HG03159 (cell line): ENCODE results near the gene SUCLA2.
A peak's percentile ranks its signal among the peaks of the same experiment; 100 is the strongest.
"Not testable (repeated sequence)": the region's sequence is repeated elsewhere in the genome, so short reads cannot be mapped to it uniquely, and the experiment has no call there.

Experiments
- ATAC-seq: cut with Tn5 transposase; IDR thresholded peaks from one replicate; pipeline ENCODE4 v1.9.1; 2021; ENCODE audit warnings: mild to moderate bottlenecking, moderate library complexity; ENCODE audit not compliant: unreplicated experiment

SUCLA2 gene

DNA sequence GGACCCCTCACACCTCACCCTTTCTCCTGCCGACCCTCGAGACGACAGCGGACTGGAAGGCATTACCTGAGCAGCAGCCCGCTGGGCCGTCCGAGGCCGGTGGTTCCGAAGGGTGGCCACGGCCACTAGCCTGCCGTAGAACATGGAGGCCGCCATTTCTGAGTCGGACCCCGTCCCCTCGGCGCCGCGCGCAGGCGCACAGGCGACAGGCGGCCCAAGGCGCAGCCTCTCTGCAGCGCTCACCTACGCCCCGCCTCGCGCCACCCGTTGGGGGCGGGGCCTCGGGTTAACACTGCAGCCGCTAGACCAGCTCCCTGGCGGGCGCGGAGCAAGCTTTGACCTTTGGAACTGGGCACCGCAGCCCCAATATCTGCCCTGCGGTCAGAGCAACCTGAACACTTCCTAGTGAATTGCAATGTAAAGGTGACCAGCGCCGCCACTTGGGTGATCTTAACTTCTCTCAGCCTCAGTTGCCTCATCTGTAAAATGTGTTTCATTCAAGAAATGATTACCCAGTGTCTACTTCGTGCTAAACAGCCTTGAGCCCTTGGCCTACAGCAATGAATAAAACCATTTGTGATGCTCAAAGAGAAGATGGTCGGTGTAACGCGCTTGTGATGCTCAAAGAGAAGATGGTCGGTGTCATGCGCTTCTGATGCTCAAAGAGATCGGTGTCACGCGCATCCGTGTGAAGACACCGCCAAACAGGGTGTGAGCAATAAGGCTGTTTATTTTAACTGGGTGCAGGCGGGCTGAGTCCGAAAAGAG is at the start of gene SUCLA2:
TSS of gene SUCLA2 (minus strand) at position 160 of the 768 bp plus-strand sequence. CDS start at position 156, 4 bp downstream.
- peak; percentile 98 for ATAC-seq

DNA sequence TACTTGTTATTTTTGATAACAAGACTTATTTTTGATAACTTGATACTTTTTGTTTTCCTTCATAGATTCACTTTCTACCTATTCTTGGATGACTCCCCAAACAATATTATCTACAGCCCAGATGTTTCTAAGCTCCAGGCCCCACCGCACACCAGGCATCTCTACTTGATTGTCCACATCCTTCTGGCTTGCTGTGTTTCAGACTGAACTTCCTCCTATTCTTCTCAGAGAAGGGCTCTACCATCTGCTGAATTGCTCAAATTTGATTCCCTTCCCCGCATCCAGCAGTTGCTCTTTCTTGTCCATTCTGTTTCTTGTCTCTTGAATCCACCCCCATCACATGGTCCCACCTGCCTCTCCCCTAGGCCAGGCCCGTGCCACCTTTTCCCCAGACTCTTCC is 49.5 kb upstream of the SUCLA2 start:
- no peak for ATAC-seq

DNA sequence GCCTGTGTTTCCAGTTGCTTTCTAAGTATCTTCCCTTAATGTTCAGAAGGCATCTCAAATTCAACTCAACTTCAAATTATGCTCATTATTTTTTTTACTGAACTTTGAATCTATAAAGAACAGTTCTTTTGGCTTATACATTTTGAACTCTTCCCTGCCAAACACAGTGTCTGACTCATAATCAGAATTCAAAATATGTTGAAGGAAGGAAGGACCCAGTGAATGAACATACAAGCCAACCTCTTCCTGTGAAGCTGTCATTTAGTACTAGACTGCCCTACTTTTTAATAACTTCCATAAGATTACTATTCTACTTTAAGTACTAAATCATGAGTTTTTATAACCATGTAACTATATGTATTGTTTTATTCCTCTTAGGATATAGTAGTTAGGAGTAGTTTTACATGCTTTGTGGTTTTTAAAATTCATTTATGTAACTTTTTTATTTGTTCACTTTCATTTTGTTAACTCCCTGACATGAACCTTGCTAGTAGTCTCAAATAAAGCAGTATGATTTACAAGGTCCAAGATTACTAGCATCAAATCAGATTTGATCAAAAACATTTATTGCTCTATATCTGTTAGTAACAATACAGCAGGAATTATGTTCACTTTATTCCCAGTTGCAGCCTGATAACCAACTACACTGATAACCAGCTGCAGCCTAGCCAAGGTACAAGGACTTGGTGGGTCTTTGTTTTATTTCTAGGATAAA is 42.9 kb upstream of the SUCLA2 start:
- ATAC-seq = no peak

DNA sequence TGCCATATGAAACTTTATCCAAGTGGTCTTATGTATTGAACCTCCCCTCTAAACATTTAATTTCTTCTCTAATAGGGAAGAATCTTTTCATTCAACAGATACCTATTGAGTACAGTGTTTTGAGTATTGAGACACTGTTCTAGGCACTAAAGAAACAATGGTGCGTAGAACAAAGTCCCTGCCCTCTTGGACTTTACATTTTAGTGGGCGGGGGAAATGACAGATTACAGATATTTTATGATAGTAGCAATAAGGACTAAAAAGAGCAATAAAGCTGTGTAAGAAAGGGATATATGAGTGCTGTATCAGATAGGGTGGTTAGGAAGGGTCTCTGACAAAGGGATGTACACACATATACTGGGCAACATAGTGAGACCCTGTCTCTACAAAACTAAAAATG is 41.8 kb upstream of the SUCLA2 start:
- ATAC-seq = no peak

DNA sequence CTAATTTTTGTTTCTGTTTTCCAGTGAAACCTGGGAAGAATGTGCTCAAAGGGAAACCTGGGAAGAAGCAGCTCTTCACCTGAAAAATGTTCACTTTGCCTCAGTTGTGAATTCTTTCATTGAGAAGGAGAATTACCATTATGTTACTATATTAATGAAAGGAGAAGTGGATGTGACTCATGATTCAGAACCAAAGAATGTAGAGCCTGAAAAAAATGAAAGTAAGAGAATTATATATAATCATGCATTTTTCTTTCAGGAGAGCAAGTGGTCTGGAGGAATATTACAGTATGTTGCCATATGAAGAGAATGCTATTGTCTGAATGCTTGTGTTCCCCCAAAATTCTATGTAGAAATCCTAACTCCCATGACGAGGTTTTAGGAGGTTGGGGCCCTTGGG is 39.8 kb upstream of the SUCLA2 start:
- no peak for ATAC-seq

DNA sequence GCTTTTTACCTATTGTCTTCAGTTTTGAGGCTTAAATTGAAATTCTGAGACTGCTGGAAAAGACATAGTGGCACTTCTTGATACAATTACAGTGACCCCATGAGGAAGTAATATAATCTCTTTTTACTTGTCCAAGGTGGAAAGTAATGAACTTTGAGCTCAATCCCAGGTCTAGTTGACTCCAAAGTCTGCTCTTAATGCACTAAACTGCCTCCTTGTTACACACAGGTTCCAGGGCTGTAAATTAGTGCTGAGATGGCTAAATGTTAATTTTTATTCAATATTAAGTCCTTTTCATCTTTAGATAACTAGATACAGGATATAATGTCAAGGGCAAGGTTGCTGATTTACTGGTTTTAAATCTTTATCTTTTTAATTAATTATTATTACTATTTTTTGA is 39.0 kb upstream of the SUCLA2 start:
- ATAC-seq = no peak

DNA sequence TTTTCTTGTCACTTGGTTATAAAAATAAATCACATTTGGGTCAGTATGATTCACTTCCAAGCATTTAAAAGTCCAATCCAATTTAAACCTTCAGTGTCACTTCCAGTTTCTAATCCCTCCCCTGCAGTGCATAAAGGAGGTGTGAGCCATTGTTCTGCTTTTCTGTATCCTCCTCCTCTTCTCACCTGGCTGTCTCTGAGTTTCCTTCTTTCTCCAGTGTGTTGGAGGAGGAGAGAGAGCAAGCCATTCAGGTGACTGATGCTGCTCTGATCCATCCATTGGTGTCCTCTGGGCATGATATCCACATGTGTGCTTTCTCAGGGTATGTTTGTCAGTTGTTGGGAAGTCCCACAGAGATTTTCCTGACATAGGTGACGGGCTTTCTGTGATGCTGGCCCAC is 37.7 kb upstream of the SUCLA2 start:
- ATAC-seq = no peak

DNA sequence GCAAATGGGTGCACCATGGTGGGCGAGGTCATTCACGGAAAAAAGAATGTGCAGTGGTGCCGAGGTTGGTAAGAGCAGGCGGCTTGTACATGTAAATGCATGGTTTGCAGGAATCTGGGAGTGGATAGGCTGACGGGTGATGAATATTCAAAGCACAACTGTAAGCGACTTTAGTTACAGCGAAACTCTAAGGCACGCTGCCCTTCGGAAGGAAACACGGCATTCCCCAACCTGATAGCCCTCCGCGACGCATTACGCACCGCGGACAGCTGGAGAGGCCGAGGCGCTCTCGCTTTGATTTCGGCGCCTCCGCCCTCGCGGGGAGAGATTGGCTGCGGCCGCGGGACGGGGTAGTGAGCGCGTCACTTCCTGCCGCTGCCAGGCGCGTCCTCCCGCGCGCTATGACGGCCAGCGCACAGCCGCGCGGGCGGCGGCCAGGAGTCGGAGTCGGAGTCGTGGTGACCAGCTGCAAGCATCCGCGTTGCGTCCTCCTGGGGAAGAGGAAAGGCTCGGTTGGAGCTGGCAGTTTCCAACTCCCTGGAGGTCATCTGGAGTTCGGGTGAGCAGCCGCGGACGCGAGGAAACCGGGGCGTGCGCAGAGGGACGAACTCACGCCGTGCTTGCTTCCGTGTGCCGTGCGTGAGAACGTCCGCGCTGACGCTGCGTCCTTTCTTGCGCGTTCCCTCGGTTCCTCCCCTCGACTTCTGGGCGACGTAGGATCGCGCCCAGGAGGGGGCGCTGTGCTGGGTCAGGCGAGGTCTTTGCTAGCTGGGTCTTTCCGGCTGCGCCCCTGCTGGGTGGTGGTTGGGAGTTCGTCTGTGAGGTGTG is 36.5 kb upstream of the SUCLA2 start, which contains the start of gene NUDT15:
TSS of gene NUDT15 (plus strand) at position 381 of the 828 bp plus-strand sequence. CDS start at position 402, 21 bp downstream.
- ATAC-seq = peak; percentile 91

DNA sequence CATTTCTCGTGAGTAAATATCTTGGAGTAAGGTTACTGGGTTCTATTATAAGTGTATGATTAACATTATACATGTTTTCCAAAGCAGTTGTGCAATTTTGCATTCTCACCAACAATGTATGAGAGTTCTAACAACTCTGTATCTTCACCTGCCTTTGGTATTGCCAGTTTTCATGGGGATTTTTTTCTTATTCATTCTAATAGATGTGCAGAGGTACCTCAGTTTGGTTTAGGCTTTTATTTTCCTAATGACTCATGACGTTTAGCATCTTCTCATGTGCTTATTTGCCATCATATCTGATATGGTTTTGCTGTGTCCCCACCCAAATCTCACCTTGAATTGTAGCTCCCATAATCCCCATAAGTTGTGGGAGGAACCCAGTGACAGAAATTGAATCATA is 28.8 kb upstream of the SUCLA2 start:
- ATAC-seq = no peak

DNA sequence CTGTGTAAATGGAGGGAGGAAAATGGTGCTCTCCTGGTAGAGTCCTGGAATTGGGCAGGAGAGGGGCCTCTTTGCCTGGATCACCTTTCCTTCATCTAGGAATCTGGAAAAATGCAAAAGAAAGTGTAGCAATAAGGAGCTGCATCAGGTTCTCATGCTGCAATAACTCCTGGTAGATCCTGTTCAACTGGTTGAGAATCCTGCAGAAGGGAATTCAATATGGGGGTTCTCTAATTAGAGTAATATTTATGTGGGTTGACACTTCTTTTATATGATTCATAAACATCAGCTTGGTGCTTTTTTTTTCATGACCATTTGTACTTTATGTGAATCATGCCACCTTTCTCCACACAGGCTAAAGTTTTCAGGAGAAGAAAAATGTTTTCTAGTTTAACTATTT is 27.0 kb upstream of the SUCLA2 start:
- no peak for ATAC-seq

DNA sequence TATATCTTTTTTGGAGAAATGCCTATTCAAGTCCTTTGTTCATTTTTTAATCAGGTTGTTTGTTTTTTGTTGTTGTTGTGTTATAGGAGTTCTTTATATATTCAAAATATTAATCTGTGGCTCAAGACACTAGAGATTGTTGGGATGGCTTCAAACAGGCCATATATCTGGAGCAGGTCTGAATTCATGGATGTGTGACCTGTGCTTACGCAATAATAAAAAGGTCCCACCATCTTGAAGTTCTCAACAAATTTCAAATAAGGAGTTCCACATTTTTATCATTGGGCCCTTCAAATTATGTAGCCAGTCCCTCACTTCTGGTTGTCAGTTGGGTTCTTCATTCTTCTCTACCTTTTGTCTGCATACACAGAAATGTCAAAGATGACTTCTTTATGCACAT is 18.7 kb upstream of the SUCLA2 start:
- ATAC-seq = no peak

DNA sequence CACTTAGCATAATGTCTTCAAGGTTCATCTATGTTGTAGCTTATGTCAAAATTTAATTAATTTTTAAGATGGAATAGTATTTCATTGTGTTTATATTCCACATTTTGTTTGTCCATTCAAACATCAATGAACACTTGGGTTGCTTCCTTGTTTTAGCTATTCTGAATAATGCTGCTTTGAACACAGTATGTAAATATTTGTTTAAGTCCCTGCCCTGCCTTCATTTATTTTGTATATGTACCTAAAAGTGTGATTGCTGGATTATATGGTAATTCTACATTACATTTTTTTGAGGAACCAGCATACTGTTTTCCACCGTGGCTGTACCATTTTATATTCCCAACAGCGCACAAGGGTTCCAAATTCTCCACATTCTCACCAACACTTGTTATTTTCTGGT is 17.6 kb upstream of the SUCLA2 start:
- ATAC-seq = no peak

DNA sequence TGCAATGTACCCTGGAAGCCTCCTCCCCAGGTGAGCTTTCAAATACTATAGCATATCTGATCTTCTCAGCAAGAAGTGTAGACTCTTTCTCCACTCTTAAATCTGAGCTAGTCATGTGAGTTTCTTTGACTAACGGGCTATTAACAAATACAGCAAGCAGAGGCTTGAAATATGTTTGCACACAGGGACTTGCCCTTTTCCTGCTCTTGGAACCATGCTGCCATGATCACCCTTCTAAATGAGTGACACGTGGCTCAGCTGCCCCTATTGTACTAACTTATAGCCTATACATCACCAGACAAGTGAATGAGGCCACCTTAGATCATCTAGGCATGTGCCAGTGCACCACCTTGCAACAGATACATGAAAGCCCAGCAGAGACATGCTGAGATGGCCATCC is 13.3 kb upstream of the SUCLA2 start:
- no peak for ATAC-seq

DNA sequence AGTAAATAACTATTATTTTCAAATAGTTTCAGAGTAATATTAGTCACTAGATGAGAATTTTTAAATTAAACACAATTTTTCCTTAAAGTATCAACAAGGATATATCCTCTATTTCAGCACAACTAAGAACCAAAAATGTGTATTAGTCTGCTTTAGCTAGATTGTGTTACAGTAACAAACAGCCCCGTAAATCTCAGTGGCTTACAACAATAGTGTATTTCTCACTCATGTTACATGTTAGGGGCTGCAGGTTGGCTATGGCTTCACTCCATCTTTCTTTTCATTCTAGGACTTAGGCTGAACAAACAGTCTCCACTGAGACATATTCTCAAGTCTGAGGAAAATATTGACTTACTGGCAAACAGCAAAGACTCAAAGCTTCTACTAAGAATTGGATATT is 11.6 kb upstream of the SUCLA2 start:
- ATAC-seq = no peak

DNA sequence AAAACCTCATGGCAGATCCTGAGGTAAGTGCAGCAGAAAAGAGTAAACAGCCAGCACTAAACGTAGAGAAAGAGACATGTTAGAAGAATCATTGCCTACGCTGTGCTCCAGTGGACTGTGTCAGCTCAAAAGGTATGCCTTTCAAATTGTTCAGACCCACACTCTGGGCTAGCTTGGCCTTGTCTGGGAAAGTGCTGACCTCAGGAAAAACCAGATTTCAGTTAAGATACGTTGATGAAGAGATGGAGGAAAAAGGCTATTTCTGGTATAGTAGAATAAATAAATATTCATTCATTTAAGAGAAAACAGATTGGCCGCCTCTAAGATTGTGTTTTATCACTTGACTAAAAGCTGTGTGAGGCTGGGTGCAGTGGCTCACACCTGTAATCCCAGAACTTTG is 9.6 kb upstream of the SUCLA2 start:
- ATAC-seq = no peak

DNA sequence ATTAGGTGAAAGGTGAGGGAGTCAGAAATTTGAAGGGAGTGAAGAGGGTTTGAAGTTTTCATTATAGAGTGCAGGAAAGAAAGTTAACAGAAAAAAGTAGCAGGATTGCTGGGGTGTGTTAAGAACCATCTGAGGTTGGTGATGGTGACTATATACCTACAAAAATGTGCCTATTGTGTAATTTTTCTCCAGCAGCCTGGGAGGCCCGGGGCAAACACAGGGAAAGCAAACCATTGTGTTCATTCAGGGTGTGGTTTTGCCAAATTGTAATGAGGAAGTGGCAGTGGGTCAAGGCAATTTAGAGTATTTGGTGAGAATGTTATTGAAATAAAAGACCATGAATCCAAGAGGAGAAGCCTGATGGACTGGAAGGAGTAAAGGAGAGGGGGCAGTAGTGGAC is 8.2 kb upstream of the SUCLA2 start:
- no peak for ATAC-seq

DNA sequence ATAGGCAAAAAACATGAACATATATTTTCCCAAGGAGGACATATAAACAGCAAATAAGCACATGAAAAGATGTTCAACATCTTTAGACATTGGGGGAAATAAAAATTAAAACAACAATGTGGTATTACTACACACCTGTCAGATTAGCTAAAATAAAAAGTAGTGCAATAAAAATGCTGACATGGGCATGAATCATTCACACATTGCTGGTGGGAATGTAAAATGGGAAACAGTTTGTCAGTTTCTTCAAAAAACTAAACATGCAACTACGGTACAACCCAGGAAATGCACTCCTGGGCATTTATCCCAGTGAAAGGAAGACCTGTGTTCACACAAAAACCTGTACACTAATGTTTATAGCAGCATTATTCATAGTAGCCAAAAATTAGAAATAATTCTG is 5.3 kb upstream of the SUCLA2 start:
- ATAC-seq = no peak

DNA sequence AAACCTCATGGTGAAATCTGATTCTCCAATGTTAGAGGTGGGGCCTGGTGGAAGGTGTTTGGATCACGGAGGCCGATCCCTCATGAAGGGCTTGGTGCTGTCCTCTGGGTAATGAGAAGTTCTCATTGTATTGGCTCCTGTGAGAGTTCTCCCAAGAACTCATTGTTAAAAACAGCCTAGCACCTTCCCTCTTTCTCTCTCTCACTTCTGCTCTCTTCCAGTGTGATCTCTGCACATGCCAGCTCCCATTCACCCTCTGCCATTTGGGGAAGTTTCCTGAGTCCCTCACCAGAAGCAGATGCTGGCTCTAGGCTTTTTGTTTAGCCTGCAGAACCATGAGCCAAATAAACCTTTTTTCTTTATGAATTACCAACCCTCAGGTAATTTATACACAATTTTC is 3.1 kb upstream of the SUCLA2 start:
- no peak for ATAC-seq

DNA sequence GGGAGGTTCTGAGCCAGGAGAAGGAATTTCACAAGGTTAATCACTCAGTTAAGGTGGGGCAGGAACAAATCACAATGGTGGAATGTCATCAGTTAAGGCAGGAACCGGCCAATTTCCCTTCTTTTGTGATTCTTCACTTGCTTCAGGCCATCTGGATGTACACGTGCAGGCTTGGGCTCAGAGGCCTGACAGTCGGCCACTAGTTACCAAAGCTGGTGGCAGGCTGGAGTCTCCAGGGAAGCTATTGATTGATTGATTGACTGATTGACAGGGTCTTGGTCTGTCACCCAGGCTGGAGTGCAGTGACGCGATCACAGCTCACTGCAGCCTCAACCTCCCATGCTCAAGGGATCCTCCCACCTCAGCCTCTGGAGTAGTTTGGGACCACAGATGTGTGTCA is 926 bp upstream of the SUCLA2 start:
- not testable (repeated sequence) for ATAC-seq

DNA sequence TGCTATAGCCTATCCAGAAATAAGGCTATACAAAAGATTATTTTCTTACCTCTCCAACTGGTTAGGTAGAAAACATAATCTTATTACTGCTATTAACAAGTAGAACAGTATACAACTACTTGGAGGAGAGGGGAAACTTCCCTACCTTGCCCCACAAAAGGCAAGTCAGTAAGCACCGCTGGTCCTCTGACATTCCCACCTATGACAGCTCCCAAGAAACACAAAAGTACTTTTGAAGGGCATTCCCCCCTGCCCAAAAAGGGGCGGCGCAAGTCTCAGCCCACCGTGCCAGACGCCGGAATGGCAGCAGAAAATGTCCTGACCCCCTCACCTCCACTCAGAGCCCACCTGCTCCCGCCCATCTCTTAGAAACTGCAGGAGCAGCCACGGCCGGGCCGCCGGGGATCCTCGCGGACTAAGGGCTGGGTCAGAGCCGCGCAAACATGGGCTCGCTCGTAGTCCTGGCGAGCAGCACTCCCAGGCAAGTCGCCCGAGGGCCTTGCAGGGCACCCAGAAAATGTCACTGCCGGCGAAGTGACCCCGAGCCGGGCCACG is 437 bp downstream of the SUCLA2 start:
- ATAC-seq = peak; percentile 46

DNA sequence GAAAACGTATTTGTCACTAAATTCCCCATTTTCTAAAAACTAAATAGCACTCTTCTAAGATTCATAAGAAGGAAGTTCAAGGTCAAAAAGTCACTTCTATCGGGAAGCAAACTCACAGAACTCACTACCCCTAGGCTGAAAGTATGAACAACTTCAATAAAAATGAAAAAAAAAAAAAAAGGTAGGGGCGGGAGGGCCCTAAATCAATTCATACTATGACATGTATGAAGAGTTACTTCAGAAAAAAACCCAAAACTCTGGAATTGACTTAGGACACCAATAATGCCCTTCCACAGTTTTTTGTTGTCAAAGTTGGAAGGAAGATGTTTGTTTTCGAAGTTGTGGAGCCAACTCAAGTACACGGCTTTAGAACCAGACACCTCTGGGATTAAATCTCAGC is 1.1 kb downstream of the SUCLA2 start:
- ATAC-seq = no peak
